ENCODE results near the gene SLC7A7.

DNA sequence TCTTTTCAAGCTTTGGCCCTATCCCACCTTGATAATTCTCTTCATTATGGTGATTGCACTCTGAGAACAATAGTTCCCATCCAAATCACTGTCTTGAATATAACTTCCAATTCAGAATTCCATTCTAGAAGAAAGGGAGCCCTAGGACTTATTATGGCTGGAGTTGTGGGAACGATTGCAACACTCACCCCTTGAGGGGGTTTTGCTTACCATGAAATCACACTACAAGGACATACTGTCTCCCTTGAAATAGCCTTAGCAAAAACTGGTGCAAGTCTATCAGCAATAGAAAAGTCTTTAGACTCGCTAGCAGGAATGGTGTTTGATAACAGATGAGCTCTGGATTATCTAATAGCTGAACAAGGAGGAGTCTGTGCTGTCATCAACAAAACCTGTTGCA lies 80.1 kb downstream of the SLC7A7 start:
- TF ChIP-seq YY1 (tag by site-specific recombination; IDR thresholded peaks at IDR 0.05) (no peak), SALL2 (tag by site-specific recombination; IDR thresholded peaks at IDR 0.05; ENCODE audit: borderline replicate concordance) (no peak), ZBTB7A (tag by site-specific recombination; IDR thresholded peaks at IDR 0.05; ENCODE audit: low read depth) (no peak), ZNF175 (tag by site-specific recombination; IDR thresholded peaks at IDR 0.05) (no peak), REST (tag by site-specific recombination; IDR thresholded peaks at IDR 0.05) (no peak), HOXC10 (CRISPR knock-in tag; IDR thresholded peaks at IDR 0.05) (no peak), PRDM10 (tag by site-specific recombination; IDR thresholded peaks at IDR 0.05) (no peak), MZF1 (tag by site-specific recombination; IDR thresholded peaks at IDR 0.05; ENCODE audit: borderline replicate concordance) (no peak)
- TF ChIP-seq, protein P1, sequence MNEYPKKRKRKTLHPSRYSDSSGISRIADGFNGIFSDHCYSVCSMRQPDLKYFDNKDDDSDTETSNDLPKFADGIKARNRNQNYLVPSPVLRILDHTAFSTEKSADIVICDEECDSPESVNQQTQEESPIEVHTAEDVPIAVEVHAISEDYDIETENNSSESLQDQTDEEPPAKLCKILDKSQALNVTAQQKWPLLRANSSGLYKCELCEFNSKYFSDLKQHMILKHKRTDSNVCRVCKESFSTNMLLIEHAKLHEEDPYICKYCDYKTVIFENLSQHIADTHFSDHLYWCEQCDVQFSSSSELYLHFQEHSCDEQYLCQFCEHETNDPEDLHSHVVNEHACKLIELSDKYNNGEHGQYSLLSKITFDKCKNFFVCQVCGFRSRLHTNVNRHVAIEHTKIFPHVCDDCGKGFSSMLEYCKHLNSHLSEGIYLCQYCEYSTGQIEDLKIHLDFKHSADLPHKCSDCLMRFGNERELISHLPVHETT (tag by site-specific recombination; IDR thresholded peaks at IDR 0.05): no peak
- TF ChIP-seq, protein P2, sequence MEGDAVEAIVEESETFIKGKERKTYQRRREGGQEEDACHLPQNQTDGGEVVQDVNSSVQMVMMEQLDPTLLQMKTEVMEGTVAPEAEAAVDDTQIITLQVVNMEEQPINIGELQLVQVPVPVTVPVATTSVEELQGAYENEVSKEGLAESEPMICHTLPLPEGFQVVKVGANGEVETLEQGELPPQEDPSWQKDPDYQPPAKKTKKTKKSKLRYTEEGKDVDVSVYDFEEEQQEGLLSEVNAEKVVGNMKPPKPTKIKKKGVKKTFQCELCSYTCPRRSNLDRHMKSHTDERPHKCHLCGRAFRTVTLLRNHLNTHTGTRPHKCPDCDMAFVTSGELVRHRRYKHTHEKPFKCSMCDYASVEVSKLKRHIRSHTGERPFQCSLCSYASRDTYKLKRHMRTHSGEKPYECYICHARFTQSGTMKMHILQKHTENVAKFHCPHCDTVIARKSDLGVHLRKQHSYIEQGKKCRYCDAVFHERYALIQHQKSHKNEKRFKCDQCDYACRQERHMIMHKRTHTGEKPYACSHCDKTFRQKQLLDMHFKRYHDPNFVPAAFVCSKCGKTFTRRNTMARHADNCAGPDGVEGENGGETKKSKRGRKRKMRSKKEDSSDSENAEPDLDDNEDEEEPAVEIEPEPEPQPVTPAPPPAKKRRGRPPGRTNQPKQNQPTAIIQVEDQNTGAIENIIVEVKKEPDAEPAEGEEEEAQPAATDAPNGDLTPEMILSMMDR (tag by site-specific recombination; IDR thresholded peaks at IDR 0.05): no peak
